B cell (primary cell): ENCODE data around the gene PARD3B. TPM values are rescaled to one million over a fixed set of nuclear protein-coding genes. Genes with fewer than 3 reads are reported as not detected.

ENCODE experiments used
- ATAC-seq: fragments of 200-7000 bp; cut with Tn5 transposase; one replicate; pipeline ENCODE4 v1.10.0; 2021; ENCODE audit warnings: low read depth, mild to moderate bottlenecking, moderate number of reproducible peaks, moderate library complexity
- CTCF ChIA-PET: fragments of 350-600 bp; sonication (Branson Sonifier 250); formaldehyde crosslinking; loops from one replicate; lab custom pipeline; 2021; ENCODE audit warnings: antibody characterized with exemption, inconsistent platforms; lab: Charles Lee
- POLR2A ChIA-PET: fragments of 350-600 bp; sonication (Branson Sonifier 250); formaldehyde crosslinking; loops from one replicate; lab custom pipeline; 2021; ENCODE audit warnings: antibody characterized with exemption; lab: Charles Lee
- DNase-seq: peaks from one replicate; pipeline ENCODE4 v3.0.0; 2013
- H2AFZ ChIP-seq: 2 replicates; pipeline ENCODE4 v1.6.1; 2012; ENCODE audit warnings: mild to moderate bottlenecking, low read depth, low read length; ENCODE audit not compliant: insufficient read depth, poor library complexity, severe bottlenecking
- H3K27ac ChIP-seq, 2 donors: 1 replicate in 1 of 2; 2 replicates in 1 of 2; pipeline ENCODE4 v1.5.1; 2012 to 2013; ENCODE audit warnings: low read length in 2 of 2, mild to moderate bottlenecking in 2 of 2, moderate library complexity in 1 of 2
- H3K27me3 ChIP-seq, 4 experiments: fragments of 200-600 bp in 1 of 4; sonication (generic) in 1 of 4; replicated peaks in 1 of 4; 1 replicate in 2 of 4; 2 replicates in 2 of 4; pipeline versions ENCODE4 v1.6.1 to v1.7.0; 2013 to 2016; ENCODE audit warnings: low read length in 3 of 4, mild to moderate bottlenecking in 2 of 4, mixed read lengths in 1 of 4, moderate library complexity in 1 of 4; ENCODE audit not compliant: insufficient read depth in 4 of 4, control insufficient read depth in 3 of 4; ENCODE audit errors: control extremely low read depth in 1 of 4
- H3K36me3 ChIP-seq, 2 experiments: replicated peaks in 1 of 2; 1 replicate in 1 of 2; 2 replicates in 1 of 2; pipeline versions ENCODE4 v1.6.1 to v1.7.1; 2013; ENCODE audit warnings: low read length in 1 of 2; ENCODE audit not compliant: insufficient read depth in 2 of 2, control insufficient read depth in 1 of 2; ENCODE audit errors: control extremely low read depth in 1 of 2, extremely low read depth in 1 of 2
- H3K4me1 ChIP-seq, 2 donors: fragments of 200-600 bp in 1 of 2; sonication (generic) in 1 of 2; 1 replicate in 1 of 2; 2 replicates in 1 of 2; pipeline versions ENCODE4 v1.5.1 to v1.6.1; 2013 to 2017; ENCODE audit warnings: low read length in 2 of 2; ENCODE audit not compliant: control insufficient read depth in 2 of 2, insufficient read depth in 2 of 2
- H3K4me2 ChIP-seq: replicated peaks from 2 replicates; pipeline ENCODE3; 2012; ENCODE audit warnings: mild to moderate bottlenecking, low read depth, low read length; ENCODE audit not compliant: poor library complexity, severe bottlenecking
- H3K4me3 ChIP-seq, 5 experiments: fragments of 200-600 bp in 1 of 5; sonication (generic) in 1 of 5; 1 replicate in 3 of 5; 2 replicates in 2 of 5; pipeline versions ENCODE4 v1.5.1 to v1.7.0; 2011 to 2016; ENCODE audit warnings: low read length in 4 of 5, mild to moderate bottlenecking in 4 of 5, low read depth in 2 of 5, control low read depth in 1 of 5, moderate library complexity in 1 of 5; ENCODE audit not compliant: insufficient read depth in 1 of 5; ENCODE audit errors: control extremely low read depth in 1 of 5, extremely low read depth in 1 of 5
- H3K79me2 ChIP-seq: fragments of 200-600 bp; sonication (generic); one replicate; pipeline ENCODE4 v1.6.0; 2016; ENCODE audit warnings: low read length; ENCODE audit not compliant: control insufficient read depth, insufficient read depth
- H3K9ac ChIP-seq: fragments of 200-600 bp; sonication (generic); 2 replicates; pipeline ENCODE4 v1.6.1; 2017; ENCODE audit warnings: mild to moderate bottlenecking, low read length, moderate library complexity
- H3K9me3 ChIP-seq, 3 donors: one replicate each; pipeline versions ENCODE4 v1.6.1 to v1.7.1; 2013; ENCODE audit warnings: low read length in 2 of 3; ENCODE audit not compliant: control insufficient read depth in 2 of 3, insufficient read depth in 1 of 3; ENCODE audit errors: control extremely low read depth in 1 of 3
- H4K20me1 ChIP-seq: 2 replicates; pipeline ENCODE4 v1.6.0; 2012; ENCODE audit warnings: mild to moderate bottlenecking, low read length; ENCODE audit not compliant: insufficient read depth, control insufficient read depth, poor library complexity, severe bottlenecking
- H3K27ac Mint-ChIP-seq: one replicate; pipeline ENCODE4 v1.8.0; 2021; ENCODE audit warnings: mixed read lengths
- H3K27me3 Mint-ChIP-seq: one replicate; pipeline ENCODE4 v1.8.0; 2021; ENCODE audit warnings: mixed read lengths
- H3K4me1 Mint-ChIP-seq: one replicate; pipeline ENCODE4 v1.8.0; 2021; ENCODE audit warnings: mixed read lengths
- H3K4me3 Mint-ChIP-seq: one replicate; pipeline ENCODE4 v1.8.0; 2021; ENCODE audit warnings: mixed read lengths
- H3K9me3 Mint-ChIP-seq: one replicate; pipeline ENCODE4 v1.8.0; 2022; ENCODE audit warnings: mixed read lengths; ENCODE audit not compliant: insufficient read depth
- EZH2 ChIP-seq: IDR thresholded peaks from 2 replicates; pipeline ENCODE4 v1.6.1; 2012; ENCODE audit warnings: borderline replicate concordance, low read depth, mild to moderate bottlenecking, moderate library complexity, low read length; ENCODE audit not compliant: insufficient read depth, poor library complexity, severe bottlenecking
- WGBS: methylation state at CpG from one replicate; pipeline ENCODE4 v1.1.5; 2013; ENCODE audit warnings: missing lambda C conversion rate; ENCODE audit not compliant: insufficient coverage; 5-methylcytosine and 5-hydroxymethylcytosine counted together
- intact Hi-C: fragments of 100-400 bp; cut with micrococcal nuclease; formaldehyde crosslinking; loops from one replicate; pipeline ENCODE4 v1.10.0; 2022
- polyA plus RNA-seq: library from polyadenylated mRNA; depleted of rRNA; stranded (reverse); fragments of >200 nt; gene quantifications from 2 replicates; pipeline ENCODE4 v1.2.3, GENCODE V29; 2012
- total RNA-seq, 2 donors: library from RNA; stranded (reverse); fragments of 120-200 nt in 1 of 2; gene quantifications; 1 replicate in 1 of 2; 2 replicates in 1 of 2; pipeline versions ENCODE4 v1.2.3 to v1.2.4, GENCODE V29; 2013 to 2022
- TF ChIP-seq, protein P1 (sequence below): fragments of 200-600 bp; IDR thresholded peaks from one replicate; pipeline ENCODE4 v1.8.0; 2022; ENCODE audit warnings: antibody characterized with exemption, mild to moderate bottlenecking

The PARD3B gene
- total and polyA plus RNA-seq, 2 donors (not counting 1 experiment from before 2014, with no cell fraction given) = not detected

DNA sequence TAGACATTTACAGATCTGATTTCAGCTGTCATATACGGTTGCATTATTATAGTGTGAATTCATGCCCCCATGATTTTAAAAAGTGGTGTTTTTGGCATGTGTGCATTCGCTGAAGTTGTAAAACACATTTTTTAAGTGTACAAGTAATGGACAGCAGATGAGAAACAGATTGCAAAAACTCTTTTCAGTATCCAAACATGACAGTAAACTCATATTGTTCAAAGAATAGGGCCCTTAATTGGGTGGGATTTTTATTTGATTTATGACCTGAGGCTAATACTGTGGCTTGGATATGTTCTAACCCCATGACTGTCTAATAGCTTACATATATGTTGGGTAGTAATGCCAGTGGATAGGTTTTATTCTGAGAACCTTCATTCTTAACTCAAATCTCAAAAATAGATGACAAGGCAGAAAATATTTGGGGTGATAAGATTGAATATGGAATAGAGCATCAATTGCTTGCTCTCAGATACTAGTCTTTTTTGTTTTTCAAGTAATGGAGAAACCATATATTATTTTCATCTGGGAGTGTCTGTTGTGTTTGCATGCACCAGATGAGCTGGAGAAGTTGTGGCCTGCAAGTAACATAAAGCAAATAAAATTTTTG is 118.6 kb downstream of the PARD3B start:
- H3K27me3 Mint-ChIP-seq = no peaks in the 10 kb centered on the region
- intact Hi-C loops = no loop called here
- no CpG with 5 or more reads among the region's 2 CpGs for WGBS
- Histone ChIP-seq H3K79me2 (no peaks in the 10 kb centered on the region), H3K9ac (no peak overlapping the region), H3K4me3 (no peak overlapping the region), H3K4me1 (no peaks in the 10 kb centered on the region), H3K27ac (no peak overlapping the region), H3K9me3 (no peaks in the 10 kb centered on the region), H2AFZ (no peak overlapping the region), H3K27me3 (no peaks in the 10 kb centered on the region), H3K4me2 (no peak overlapping the region), H4K20me1 (no peaks in the 10 kb centered on the region), H3K36me3 (no peaks in the 10 kb centered on the region)
- H3K27ac Mint-ChIP-seq = no peak overlapping the region
- H3K4me1 Mint-ChIP-seq = no peaks in the 10 kb centered on the region
- no peak overlapping the region for H3K4me3 Mint-ChIP-seq
- ATAC-seq (no peak), DNase-seq (no peak)
- ChIA-PET POLR2A (no interaction called here), CTCF (no interaction called here)
- TF ChIP-seq, protein P1, sequence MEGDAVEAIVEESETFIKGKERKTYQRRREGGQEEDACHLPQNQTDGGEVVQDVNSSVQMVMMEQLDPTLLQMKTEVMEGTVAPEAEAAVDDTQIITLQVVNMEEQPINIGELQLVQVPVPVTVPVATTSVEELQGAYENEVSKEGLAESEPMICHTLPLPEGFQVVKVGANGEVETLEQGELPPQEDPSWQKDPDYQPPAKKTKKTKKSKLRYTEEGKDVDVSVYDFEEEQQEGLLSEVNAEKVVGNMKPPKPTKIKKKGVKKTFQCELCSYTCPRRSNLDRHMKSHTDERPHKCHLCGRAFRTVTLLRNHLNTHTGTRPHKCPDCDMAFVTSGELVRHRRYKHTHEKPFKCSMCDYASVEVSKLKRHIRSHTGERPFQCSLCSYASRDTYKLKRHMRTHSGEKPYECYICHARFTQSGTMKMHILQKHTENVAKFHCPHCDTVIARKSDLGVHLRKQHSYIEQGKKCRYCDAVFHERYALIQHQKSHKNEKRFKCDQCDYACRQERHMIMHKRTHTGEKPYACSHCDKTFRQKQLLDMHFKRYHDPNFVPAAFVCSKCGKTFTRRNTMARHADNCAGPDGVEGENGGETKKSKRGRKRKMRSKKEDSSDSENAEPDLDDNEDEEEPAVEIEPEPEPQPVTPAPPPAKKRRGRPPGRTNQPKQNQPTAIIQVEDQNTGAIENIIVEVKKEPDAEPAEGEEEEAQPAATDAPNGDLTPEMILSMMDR = no peak
- TF ChIP-seq EZH2 = no peak
- no peaks in the 10 kb centered on the region for H3K9me3 Mint-ChIP-seq

DNA sequence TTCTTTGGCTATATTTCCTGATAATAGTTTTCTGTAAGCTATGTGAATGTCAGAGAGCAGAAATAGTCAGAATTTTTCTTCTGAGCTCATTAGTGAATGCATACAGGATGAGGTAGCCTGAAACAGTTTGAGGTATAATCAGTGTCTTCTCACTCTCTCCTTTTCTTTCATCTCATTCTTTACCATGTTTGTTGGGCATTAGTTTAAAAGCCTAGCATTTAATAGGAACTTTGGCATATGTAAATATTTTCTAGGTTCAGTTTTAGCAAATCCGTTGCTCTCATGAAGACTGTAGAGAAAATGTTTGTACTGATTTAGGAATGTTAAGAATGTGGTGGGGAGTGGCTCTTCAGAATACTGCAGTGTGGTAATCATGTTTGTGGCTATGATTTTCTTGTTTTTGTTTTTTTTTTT is 119.4 kb downstream of the PARD3B start:
- TF ChIP-seq, protein P1 = no peak
- TF ChIP-seq EZH2 = no peak
- no peaks in the 10 kb centered on the region for H3K9me3 Mint-ChIP-seq
- no peak for ATAC-seq

More for the DNA sequence above, 119.4 kb downstream of the PARD3B start:
- H3K27me3 ChIP-seq = no peaks in the 10 kb centered on the region
- no peak overlapping the region for H3K9ac ChIP-seq
- no peak for DNase-seq
- POLR2A ChIA-PET = no interaction called here
- no peak overlapping the region for H3K4me2 ChIP-seq
- no peaks in the 10 kb centered on the region for H4K20me1 ChIP-seq
- CTCF ChIA-PET = no interaction called here
- no peaks in the 10 kb centered on the region for H3K4me1 ChIP-seq
- no peaks in the 10 kb centered on the region for H3K9me3 ChIP-seq
- Mint-ChIP-seq H3K4me3 (no peak overlapping the region), H3K27ac (no peak overlapping the region), H3K27me3 (no peaks in the 10 kb centered on the region), H3K4me1 (no peaks in the 10 kb centered on the region)
- WGBS = 86% methylated on average over 1 of the region's 1 CpG
- no peaks in the 10 kb centered on the region for H3K79me2 ChIP-seq
- H3K4me3 ChIP-seq = no peak overlapping the region
- H3K36me3 ChIP-seq = no peaks in the 10 kb centered on the region
- no peak overlapping the region for H3K27ac ChIP-seq
- intact Hi-C loops = no loop called here
- H2AFZ ChIP-seq = no peak overlapping the region
